GM21360 (cell line): ENCODE measurements around the gene ZNF112.
"Not testable (repeated sequence)": the region's sequence is repeated elsewhere in the genome, so short reads cannot be mapped to it uniquely, and the experiment has no call there.

Experiments
- ATAC-seq: cut with Tn5 transposase; IDR thresholded peaks from one replicate; pipeline ENCODE4 v1.9.1; 2021; ENCODE audit warnings: mild to moderate bottlenecking, moderate library complexity; ENCODE audit not compliant: unreplicated experiment

ZNF112 gene

DNA sequence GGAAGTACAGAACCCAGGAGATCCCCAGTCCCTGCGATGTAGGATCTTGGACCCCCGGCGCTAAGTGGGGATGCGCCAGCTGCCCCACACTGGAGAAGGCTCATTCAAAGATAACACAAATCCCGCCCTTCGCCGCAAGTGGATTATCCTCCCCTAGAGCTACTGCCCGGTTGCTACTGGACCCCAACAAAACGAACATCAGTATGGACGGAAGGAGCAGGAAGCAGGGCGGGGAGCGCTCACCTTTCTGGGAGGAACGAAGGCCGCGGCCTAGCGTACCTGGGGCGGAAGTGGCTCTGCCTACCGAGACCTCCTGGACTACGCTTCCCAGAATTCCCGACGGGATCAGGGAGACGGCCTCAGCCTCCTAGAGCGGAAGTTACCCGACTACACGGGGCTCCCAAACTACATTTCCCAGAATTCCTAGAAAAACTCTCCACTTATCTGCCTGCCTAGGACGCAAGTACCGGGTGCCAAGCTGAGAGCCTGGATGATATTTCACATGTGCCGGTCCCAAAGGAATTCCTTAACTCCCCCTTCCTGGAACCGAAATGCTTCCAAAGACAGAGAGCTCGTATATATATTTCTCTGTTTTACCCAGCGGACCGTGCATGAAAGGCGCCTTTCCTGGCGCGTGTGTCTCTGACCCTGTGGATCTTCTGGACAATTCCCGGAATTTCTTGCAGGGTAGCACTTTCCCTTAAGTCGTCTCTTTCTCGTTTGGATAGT lies at the start of gene ZNF112:
ZNF112 (minus strand) TSS at position 298 of the 729 bp plus-strand sequence. CDS start 16,141 bp downstream, outside the sequence.
- no peak for ATAC-seq

DNA sequence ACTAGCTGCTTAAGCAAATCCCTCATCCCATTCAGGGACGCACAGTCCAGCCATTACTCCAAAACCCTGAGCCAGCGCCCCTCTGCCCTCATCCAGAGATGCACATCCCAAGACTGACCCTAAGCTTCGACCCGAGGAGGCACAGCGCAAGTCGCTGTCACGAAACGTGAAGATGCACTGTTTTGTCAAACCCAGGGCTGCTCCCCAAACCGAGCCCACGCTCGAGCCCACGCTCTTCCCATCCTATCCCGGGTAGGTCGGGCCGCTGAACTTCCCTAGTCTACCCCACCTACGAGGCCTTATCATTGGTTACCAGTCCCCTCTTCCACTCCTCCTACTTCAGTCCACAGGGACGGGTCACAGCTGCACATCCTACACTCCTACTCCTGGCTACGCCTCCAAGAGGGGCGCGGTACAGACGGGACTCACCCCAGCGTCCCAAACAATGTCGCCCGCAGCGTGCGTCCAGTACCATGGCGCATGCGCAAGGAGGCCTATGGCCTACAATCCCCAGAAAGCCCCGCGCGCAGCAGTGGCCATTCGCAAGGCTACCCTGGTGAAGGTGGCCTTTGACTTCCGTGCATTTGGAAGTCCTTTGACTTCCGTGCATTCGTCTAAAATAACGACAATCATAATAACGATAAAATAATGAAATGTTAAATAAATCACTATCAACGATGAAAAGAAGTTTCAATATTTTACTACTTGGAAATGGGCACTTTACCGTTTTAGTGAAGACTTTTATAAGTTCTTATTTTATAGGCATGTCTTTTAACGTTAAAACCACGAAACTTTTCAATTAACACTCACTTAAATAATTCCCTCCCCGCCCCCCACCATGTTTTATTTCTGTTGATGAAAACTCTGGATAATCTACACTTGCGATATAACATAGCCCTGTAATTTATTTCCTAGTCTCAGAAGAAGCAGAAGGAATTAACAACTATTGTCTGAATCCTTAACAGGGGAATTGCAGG lies 44.9 kb upstream of the ZNF112 start, which contains the start of gene ZNF285:
ZNF285 (minus strand) TSS at position 470 of the 977 bp plus-strand sequence. CDS start 4,395 bp downstream, outside the sequence.
- no peak for ATAC-seq

- ATAC-seq, result not testable (repeated sequence)
These were observed 32.8 kb upstream of the ZNF112 start for GRCh38 chr19:44389268-44389667.

GRCh38 chr19:44374789-44375188 lies 18.3 kb upstream of the ZNF112 start:
- ATAC-seq, result no peak

- no peak for ATAC-seq
These were observed 15.5 kb upstream of the ZNF112 start for GRCh38 chr19:44371815-44372480.

- ATAC-seq, result no peak
These were observed 10.5 kb upstream of the ZNF112 start for GRCh38 chr19:44367024-44367423.

- no peak for ATAC-seq
These were observed 9.9 kb downstream of the ZNF112 start for GRCh38 chr19:44346556-44346955.

- ATAC-seq, result no peak
These were observed 10.5 kb downstream of the ZNF112 start for GRCh38 chr19:44345959-44346358.

DNA sequence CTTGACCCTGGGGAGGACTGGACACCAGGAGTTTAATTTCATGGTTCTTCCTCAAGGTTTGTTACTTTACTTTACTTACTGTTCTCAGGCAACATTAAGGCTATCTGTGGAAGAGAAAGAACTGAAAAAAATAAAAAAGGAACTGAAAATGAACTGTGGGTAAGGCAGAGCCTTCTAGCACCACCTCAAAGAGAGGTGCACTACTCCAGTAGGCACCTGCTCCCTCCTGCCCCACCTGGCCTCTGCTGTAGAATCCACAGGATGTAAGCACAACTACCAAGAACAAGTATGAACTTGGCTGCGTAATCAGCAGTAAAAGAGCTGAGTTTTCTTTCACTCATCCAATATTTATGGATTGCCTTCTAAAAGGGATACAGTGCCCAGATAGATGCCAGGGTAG lies 12.2 kb downstream of the ZNF112 start:
- ATAC-seq, result no peak

- ATAC-seq, result no peak
These were observed 14.7 kb downstream of the ZNF112 start for GRCh38 chr19:44341794-44342193.

DNA sequence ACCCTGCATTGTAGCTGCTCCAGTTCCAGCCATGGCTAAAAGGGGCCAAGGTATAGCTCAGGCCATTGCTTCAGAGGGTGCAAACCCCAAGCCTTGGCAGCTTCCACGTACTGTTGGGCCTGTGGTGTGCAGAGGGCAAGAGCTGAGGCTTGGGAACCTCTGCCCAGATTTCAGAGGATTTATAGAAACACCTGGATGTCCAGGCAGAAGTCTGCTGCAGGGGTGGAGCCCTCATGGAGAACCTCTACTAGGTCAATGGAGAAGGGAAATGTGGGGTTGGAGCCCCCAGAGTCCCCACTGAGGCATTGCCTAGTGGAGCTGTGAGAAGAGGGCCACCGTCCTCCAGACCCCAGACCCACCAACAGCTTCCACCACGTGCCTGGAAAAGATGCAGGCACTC lies 21.8 kb downstream of the ZNF112 start:
- not testable (repeated sequence) for ATAC-seq

- ATAC-seq, result no peak
These were observed 24.3 kb downstream of the ZNF112 start for GRCh38 chr19:44332145-44332544.

DNA sequence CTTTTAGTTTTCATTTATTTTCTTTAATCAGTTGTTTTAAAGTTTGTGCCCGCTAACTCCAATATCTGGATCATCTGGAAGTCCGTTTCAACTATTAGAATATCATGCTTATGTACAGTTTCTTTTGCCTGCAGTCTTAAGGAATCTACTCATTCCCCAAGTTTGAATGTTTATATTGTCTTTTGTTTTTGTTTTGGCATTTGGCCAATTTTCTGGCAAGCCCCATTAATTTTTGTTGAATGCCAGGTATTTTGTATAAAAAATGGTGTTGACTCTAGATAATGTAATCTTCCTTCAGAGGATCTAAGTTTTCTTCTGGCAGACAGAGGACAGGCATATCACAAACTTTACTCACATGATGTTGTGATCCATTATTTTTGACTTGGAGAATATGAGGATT lies 40.6 kb downstream of the ZNF112 start:
- ATAC-seq, result no peak

GRCh38 chr19:44313231-44313630 lies 43.2 kb downstream of the ZNF112 start:
- no peak for ATAC-seq

DNA sequence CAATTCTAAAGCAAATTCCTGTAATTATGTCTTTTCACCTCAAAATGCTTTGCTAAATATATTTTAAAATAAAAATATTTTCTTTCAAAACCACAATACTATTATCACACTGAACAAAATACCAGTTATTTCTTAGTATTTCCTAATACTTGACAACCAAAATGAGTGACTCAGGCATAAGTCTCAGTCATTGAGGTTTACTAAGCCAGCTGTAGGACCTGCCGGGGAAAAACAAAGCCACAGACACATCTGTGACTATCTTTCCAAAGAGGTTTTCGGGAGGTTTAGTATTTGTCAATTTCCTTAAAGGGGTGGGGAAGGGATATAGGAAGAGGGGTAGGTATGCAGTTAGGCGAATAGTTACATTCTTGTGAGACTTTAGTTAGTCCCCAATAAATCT lies 48.5 kb downstream of the ZNF112 start:
- ATAC-seq, result no peak

DNA sequence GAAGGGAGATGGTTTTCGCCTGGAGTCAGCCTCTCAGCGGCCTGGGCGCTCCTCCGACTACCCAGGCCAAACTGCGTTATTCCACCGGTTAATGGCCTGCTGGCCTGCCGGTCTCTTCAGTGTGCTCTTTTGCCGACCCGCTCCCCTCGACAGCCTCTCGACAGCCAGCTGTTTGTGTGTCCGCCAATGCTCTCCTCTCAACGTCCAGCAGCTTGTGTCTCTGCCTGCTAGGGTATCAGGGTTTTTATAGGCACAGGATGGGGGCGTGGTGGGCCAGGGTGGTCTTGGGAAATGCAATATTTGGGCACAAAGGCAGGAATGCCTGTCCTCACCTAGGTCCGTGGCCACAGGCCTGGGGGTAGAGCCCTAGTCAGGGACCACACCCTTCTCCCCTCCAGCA lies 50.2 kb downstream of the ZNF112 start:
- ATAC-seq, result no peak

GRCh38 chr19:44305457-44305856 lies 51.0 kb downstream of the ZNF112 start:
- no peak for ATAC-seq

DNA sequence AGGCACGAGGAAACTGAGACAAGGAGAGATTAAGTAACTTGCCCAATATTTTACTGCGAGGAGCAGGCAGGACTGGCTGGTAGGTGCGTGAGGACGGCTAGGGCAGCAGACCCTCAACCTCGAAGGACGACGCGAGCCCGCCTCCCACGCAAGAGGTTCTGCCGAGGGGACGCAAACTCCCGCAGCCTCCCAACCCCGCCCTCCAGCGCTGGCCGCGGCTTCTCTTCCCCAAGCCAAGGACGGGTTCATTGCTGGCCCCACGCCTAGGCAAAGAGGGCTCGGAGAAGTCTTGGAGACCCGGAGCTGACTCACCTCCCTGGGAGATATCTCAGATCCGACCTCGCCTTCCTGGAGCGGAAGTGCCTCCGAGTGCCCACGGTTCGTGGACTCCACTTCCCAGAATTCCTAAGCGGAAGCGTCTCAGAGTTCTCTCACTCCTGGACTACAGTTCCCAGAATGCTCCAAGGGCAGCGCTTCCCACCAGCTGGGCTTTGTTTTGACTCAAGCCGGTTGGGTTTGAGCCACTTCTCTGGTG lies 51.8 kb downstream of the ZNF112 start, which contains the start of gene ZNF235:
ZNF235 (minus strand) TSS at position 367 of the 535 bp plus-strand sequence. CDS start 1,621 bp downstream, outside the sequence.
- ATAC-seq, result peak; percentile 80

- ATAC-seq, result no peak
These were observed 52.4 kb downstream of the ZNF112 start for GRCh38 chr19:44303976-44304568.

- ATAC-seq, result no peak
These were observed 53.2 kb downstream of the ZNF112 start for GRCh38 chr19:44303320-44303719.
